GM23338 (cell line): ENCODE measurements around the gene C6orf15. TPM values are rescaled to one million over a fixed set of nuclear protein-coding genes. Genes with fewer than 3 reads are reported as not detected.

Source experiments
- ATAC-seq: fragments of 200-7000 bp; cut with Tn5 transposase; 3 replicates; pipeline ENCODE4 v1.9.1; 2020
- DNase-seq: peaks from one replicate; pipeline ENCODE4 v3.0.0-alpha.2; 2015; ENCODE audit warnings: low spot score
- H2AFZ ChIP-seq: fragments of 200-600 bp; sonication (generic); 2 replicates; pipeline ENCODE4 v1.8.0; 2016; ENCODE audit warnings: antibody characterized with exemption, mild to moderate bottlenecking, moderate library complexity
- H3F3A ChIP-seq: fragments of 200-600 bp; sonication (generic); replicated peaks from 2 replicates; pipeline ENCODE4 v1.8.0; 2017; ENCODE audit warnings: antibody characterized with exemption, mixed run types, low read depth
- H3K27ac ChIP-seq: fragments of 200-600 bp; sonication (generic); 2 replicates; pipeline ENCODE4 v1.6.1; 2016; ENCODE audit warnings: low read depth
- H3K27me3 ChIP-seq: fragments of 200-600 bp; sonication (generic); 2 replicates; pipeline ENCODE4 v1.8.0; 2016; ENCODE audit warnings: mild to moderate bottlenecking, mixed run types, moderate library complexity; ENCODE audit not compliant: insufficient read depth
- H3K36me3 ChIP-seq: fragments of 200-600 bp; sonication (generic); 2 replicates; pipeline ENCODE4 v1.8.0; 2016; ENCODE audit warnings: mild to moderate bottlenecking; ENCODE audit not compliant: insufficient read depth
- H3K4me1 ChIP-seq: fragments of 200-600 bp; sonication (generic); 2 replicates; pipeline ENCODE4 v1.8.0; 2016; ENCODE audit warnings: mild to moderate bottlenecking, moderate library complexity; ENCODE audit not compliant: insufficient read depth
- H3K4me2 ChIP-seq: fragments of 200-600 bp; sonication (generic); 2 replicates; pipeline ENCODE4 v1.7.1; 2017; ENCODE audit warnings: mixed run types
- H3K4me3 ChIP-seq: fragments of 200-600 bp; sonication (generic); 2 replicates; pipeline ENCODE4 v1.6.1; 2016; ENCODE audit warnings: mixed run types
- H3K79me2 ChIP-seq: fragments of 200-600 bp; sonication (generic); replicated peaks from 2 replicates; pipeline ENCODE4 v1.8.0; 2017; ENCODE audit warnings: mild to moderate bottlenecking; ENCODE audit not compliant: insufficient read depth
- H3K9me2 ChIP-seq: fragments of 200-600 bp; sonication (generic); 2 replicates; pipeline ENCODE4 v1.8.0; 2017; ENCODE audit not compliant: insufficient read depth
- H4K20me1 ChIP-seq: fragments of 200-600 bp; sonication (generic); replicated peaks from 2 replicates; pipeline ENCODE4 v1.8.0; 2017; ENCODE audit warnings: mild to moderate bottlenecking; ENCODE audit not compliant: insufficient read depth
- H3K27ac Mint-ChIP-seq: 2 replicates; pipeline ENCODE4 v1.8.0; 2020; ENCODE audit warnings: inconsistent platforms, mild to moderate bottlenecking, moderate library complexity, mixed read lengths
- H3K27me3 Mint-ChIP-seq: 3 replicates; pipeline ENCODE4 v1.8.0; 2022; ENCODE audit warnings: low read depth, mild to moderate bottlenecking, moderate library complexity, mixed read lengths, inconsistent platforms; ENCODE audit not compliant: insufficient read depth, poor library complexity
- H3K36me3 Mint-ChIP-seq: 3 replicates; pipeline ENCODE4 v1.8.0; 2021; ENCODE audit warnings: low read depth, mild to moderate bottlenecking, inconsistent platforms, moderate library complexity, mixed read lengths
- H3K4me1 Mint-ChIP-seq: 3 replicates; pipeline ENCODE4 v1.8.0; 2020; ENCODE audit warnings: mild to moderate bottlenecking, inconsistent platforms, mixed read lengths
- H3K4me3 Mint-ChIP-seq: 3 replicates; pipeline ENCODE4 v1.8.0; 2021; ENCODE audit warnings: moderate library complexity, mild to moderate bottlenecking, inconsistent platforms, mixed read lengths
- H3K9me3 Mint-ChIP-seq: 3 replicates; pipeline ENCODE4 v1.8.0; 2020; ENCODE audit warnings: moderate library complexity, mild to moderate bottlenecking, inconsistent platforms, mixed read lengths
- EZH2 ChIP-seq: fragments of 200-600 bp; sonication (generic); IDR thresholded peaks from one replicate; pipeline ENCODE4 v1.8.0; 2017; ENCODE audit warnings: antibody characterized with exemption, mild to moderate bottlenecking, low read depth; ENCODE audit not compliant: unreplicated experiment
- JUNB ChIP-seq: IDR thresholded peaks from one replicate; pipeline ENCODE4 v1.6.1; 2016; ENCODE audit warnings: antibody characterized with exemption; ENCODE audit not compliant: unreplicated experiment
- POLR2AphosphoS5 ChIP-seq: IDR thresholded peaks from 2 replicates; pipeline ENCODE4 v1.6.1; 2016; ENCODE audit warnings: antibody characterized with exemption, low read depth
- STAT1 ChIP-seq: IDR thresholded peaks from one replicate; pipeline ENCODE4 v1.6.1; 2016; ENCODE audit warnings: antibody characterized with exemption; ENCODE audit not compliant: unreplicated experiment
- ZNF114 ChIP-seq: fragments of 250-450 bp; sonication (Bioruptor Pico); IDR thresholded peaks from 2 replicates; pipeline ENCODE4 v1.5.0; 2020; ENCODE audit warnings: mild to moderate bottlenecking, moderate library complexity
- ZNF331 ChIP-seq: fragments of 250-450 bp; sonication (Bioruptor Pico); IDR thresholded peaks from 2 replicates; pipeline ENCODE4 v1.5.0; 2020; ENCODE audit warnings: low read depth, mild to moderate bottlenecking, moderate library complexity
- polyA plus RNA-seq: library from polyadenylated mRNA; unstranded; fragments of >200 nt; fragmentation: Nextera tagmentation; extraction: Ambion mirVana; gene quantifications from 2 replicates; pipeline ENCODE4 v1.2.1, GENCODE V29; 2016
- total RNA-seq: library from RNA; depleted of rRNA; stranded (reverse); fragments of >200 nt; shearing (Covaris generic); gene quantifications from 2 replicates; pipeline ENCODE4 v1.2.3, GENCODE V29; 2014
- TF ChIP-seq, protein P1 (sequence below): fragments of 250-450 bp; sonication (Bioruptor Pico); IDR thresholded peaks from 2 replicates; pipeline ENCODE4 v1.5.0; 2020; ENCODE audit warnings: mild to moderate bottlenecking, moderate library complexity
- TF ChIP-seq, protein P2 (sequence below): IDR thresholded peaks from one replicate; pipeline ENCODE4 v1.6.1; 2018; ENCODE audit warnings: antibody characterized with exemption; ENCODE audit not compliant: unreplicated experiment
- TF ChIP-seq, protein P3 (sequence below), 2 experiments: fragments of 200-600 bp in 1 of 2; sonication (generic) in 1 of 2; conservative IDR thresholded peaks; 2 replicates each; pipeline versions ENCODE4 v1.5.1 to v1.6.1; 2016 to 2017; ENCODE audit warnings: antibody characterized with exemption in 2 of 2, low read depth in 2 of 2, mild to moderate bottlenecking in 2 of 2, moderate library complexity in 1 of 2

C6orf15 gene
- total and polyA plus RNA-seq, 2 experiments from 2014 or later: not detected

DNA sequence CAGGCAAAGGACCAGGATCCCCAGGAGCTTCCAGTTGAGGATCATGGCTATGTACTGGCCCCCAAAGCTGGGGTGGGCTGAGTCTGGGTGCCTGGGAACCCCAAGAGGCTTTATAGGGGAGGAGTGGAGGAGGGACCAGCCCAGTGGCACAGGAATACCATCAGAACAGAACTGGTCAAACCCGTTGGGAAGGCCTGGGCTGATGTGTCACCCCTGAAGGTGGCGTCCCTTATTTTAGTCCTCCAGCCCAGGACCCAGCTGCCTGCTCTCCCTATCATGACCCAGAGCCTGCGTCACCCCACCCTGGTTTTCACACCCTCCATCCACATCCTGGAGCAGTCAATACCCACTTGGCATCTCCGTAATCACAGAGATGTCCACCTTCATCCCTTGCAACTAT lies 26.6 kb upstream of the C6orf15 start, which contains the start of gene PSORS1C2:
TSS of gene PSORS1C2 (minus strand) at position 85 of the 400 bp plus-strand sequence. CDS start at position 45, 40 bp downstream.
- Histone ChIP-seq H4K20me1 (no peaks in the 10 kb centered on the region), H2AFZ (no peak within 1 kb of the TSS), H3K27me3 (no peaks in the 10 kb centered on the region), H3K4me2 (peak within 1 kb of the TSS; percentile 40; the same call in 1 of the 2 replicates), H3K4me1 (peaks cover 7% of the 10 kb centered on the region; the same call in 1 of the 2 replicates), H3K36me3 (peaks cover 7% of the 10 kb centered on the region; the same call in 1 of the 2 replicates), H3K27ac (no peak within 1 kb of the TSS; the same call in 1 of the 2 replicates), H3F3A (no peaks in the 10 kb centered on the region), H3K4me3 (peak within 1 kb of the TSS; percentile 32; the same call in 1 of the 2 replicates), H3K9me2 (0 out of 2 replicates have a peak, but pooled peaks cover 3% of the 10 kb centered on the region), H3K79me2 (no peaks in the 10 kb centered on the region)
- Mint-ChIP-seq H3K36me3 (peaks cover 14% of the 10 kb centered on the region), H3K9me3 (peaks cover 8% of the 10 kb centered on the region; the same call in 2 of the 3 replicates), H3K27ac (peak within 1 kb of the TSS; percentile 50; the same call in 1 of the 2 replicates), H3K4me3 (peak within 1 kb of the TSS; percentile 40; the same call in 1 of the 3 replicates), H3K4me1 (peaks cover 44% of the 10 kb centered on the region), H3K27me3 (peaks cover 14% of the 10 kb centered on the region)
- no peak for ATAC-seq
- DNase-seq: no peak
- TF ChIP-seq, protein P1, sequence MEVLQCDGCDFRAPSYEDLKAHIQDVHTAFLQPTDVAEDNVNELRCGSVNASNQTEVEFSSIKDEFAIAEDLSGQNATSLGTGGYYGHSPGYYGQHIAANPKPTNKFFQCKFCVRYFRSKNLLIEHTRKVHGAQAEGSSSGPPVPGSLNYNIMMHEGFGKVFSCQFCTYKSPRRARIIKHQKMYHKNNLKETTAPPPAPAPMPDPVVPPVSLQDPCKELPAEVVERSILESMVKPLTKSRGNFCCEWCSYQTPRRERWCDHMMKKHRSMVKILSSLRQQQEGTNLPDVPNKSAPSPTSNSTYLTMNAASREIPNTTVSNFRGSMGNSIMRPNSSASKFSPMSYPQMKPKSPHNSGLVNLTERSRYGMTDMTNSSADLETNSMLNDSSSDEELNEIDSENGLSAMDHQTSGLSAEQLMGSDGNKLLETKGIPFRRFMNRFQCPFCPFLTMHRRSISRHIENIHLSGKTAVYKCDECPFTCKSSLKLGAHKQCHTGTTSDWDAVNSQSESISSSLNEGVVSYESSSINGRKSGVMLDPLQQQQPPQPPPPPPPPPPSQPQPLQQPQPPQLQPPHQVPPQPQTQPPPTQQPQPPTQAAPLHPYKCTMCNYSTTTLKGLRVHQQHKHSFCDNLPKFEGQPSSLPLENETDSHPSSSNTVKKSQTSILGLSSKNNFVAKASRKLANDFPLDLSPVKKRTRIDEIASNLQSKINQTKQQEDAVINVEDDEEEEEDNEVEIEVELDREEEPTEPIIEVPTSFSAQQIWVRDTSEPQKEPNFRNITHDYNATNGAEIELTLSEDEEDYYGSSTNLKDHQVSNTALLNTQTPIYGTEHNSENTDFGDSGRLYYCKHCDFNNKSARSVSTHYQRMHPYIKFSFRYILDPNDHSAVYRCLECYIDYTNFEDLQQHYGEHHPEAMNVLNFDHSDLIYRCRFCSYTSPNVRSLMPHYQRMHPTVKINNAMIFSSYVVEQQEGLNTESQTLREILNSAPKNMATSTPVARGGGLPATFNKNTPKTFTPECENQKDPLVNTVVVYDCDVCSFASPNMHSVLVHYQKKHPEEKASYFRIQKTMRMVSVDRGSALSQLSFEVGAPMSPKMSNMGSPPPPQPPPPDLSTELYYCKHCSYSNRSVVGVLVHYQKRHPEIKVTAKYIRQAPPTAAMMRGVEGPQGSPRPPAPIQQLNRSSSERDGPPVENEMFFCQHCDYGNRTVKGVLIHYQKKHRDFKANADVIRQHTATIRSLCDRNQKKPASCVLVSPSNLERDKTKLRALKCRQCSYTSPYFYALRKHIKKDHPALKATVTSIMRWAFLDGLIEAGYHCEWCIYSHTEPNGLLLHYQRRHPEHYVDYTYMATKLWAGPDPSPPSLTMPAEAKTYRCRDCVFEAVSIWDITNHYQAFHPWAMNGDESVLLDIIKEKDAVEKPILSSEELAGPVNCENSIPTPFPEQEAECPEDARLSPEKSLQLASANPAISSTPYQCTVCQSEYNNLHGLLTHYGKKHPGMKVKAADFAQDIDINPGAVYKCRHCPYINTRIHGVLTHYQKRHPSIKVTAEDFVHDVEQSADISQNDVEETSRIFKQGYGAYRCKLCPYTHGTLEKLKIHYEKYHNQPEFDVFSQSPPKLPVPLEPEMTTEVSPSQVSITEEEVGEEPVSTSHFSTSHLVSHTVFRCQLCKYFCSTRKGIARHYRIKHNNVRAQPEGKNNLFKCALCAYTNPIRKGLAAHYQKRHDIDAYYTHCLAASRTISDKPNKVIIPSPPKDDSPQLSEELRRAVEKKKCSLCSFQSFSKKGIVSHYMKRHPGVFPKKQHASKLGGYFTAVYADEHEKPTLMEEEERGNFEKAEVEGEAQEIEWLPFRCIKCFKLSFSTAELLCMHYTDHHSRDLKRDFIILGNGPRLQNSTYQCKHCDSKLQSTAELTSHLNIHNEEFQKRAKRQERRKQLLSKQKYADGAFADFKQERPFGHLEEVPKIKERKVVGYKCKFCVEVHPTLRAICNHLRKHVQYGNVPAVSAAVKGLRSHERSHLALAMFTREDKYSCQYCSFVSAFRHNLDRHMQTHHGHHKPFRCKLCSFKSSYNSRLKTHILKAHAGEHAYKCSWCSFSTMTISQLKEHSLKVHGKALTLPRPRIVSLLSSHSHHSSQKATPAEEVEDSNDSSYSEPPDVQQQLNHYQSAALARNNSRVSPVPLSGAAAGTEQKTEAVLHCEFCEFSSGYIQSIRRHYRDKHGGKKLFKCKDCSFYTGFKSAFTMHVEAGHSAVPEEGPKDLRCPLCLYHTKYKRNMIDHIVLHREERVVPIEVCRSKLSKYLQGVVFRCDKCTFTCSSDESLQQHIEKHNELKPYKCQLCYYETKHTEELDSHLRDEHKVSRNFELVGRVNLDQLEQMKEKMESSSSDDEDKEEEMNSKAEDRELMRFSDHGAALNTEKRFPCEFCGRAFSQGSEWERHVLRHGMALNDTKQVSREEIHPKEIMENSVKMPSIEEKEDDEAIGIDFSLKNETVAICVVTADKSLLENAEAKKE (CRISPR knock-in tag): no peak
- no peak for TF ChIP-seq JUNB

DNA sequence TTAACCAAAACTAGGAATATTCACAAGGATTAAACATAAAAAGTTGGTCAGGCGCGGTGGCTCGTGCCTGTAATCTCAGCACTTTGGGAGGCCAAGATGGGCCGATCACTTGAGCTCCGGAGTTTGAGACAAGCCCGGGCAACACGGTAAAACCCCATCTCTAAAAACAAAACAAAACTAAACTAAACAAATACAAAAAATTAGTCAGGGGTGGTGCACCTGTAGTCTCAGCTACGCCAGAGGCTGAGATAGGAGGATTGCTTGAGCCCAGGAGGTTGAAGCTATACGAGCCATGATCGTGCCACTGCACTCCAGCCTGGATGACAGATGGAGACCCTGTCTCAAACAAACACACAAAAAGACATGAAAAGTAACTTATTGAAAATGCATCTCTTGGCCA lies 23.3 kb upstream of the C6orf15 start:
- H3K36me3 ChIP-seq: no peaks in the 10 kb centered on the region
- H3K4me2 ChIP-seq: no peak overlapping the region
- H3K27me3 ChIP-seq: no peaks in the 10 kb centered on the region
- peaks cover 28% of the 10 kb centered on the region for H3K4me1 Mint-ChIP-seq
- no peak overlapping the region for H3K27ac ChIP-seq
- H3K36me3 Mint-ChIP-seq: 0 out of 3 replicates have a peak, but pooled peaks cover 3% of the 10 kb centered on the region
- no peak for ATAC-seq
- H3F3A ChIP-seq: no peaks in the 10 kb centered on the region
- no peak for DNase-seq
- peaks cover 12% of the 10 kb centered on the region for H3K27me3 Mint-ChIP-seq
- H2AFZ ChIP-seq: no peak overlapping the region
- H3K4me1 ChIP-seq: 0 out of 2 replicates have a peak, but pooled peaks cover 7% of the 10 kb centered on the region
- H3K79me2 ChIP-seq: no peaks in the 10 kb centered on the region
- no peak overlapping the region for H3K4me3 ChIP-seq
- H4K20me1 ChIP-seq: no peaks in the 10 kb centered on the region
- H3K9me3 Mint-ChIP-seq: peaks cover 8% of the 10 kb centered on the region
- no peak overlapping the region for H3K27ac Mint-ChIP-seq
- H3K4me3 Mint-ChIP-seq: no peak overlapping the region
- 0 out of 2 replicates have a peak, but pooled peaks cover 3% of the 10 kb centered on the region for H3K9me2 ChIP-seq
- TF ChIP-seq, protein P2, sequence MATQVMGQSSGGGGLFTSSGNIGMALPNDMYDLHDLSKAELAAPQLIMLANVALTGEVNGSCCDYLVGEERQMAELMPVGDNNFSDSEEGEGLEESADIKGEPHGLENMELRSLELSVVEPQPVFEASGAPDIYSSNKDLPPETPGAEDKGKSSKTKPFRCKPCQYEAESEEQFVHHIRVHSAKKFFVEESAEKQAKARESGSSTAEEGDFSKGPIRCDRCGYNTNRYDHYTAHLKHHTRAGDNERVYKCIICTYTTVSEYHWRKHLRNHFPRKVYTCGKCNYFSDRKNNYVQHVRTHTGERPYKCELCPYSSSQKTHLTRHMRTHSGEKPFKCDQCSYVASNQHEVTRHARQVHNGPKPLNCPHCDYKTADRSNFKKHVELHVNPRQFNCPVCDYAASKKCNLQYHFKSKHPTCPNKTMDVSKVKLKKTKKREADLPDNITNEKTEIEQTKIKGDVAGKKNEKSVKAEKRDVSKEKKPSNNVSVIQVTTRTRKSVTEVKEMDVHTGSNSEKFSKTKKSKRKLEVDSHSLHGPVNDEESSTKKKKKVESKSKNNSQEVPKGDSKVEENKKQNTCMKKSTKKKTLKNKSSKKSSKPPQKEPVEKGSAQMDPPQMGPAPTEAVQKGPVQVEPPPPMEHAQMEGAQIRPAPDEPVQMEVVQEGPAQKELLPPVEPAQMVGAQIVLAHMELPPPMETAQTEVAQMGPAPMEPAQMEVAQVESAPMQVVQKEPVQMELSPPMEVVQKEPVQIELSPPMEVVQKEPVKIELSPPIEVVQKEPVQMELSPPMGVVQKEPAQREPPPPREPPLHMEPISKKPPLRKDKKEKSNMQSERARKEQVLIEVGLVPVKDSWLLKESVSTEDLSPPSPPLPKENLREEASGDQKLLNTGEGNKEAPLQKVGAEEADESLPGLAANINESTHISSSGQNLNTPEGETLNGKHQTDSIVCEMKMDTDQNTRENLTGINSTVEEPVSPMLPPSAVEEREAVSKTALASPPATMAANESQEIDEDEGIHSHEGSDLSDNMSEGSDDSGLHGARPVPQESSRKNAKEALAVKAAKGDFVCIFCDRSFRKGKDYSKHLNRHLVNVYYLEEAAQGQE: no peak
- no peak for TF ChIP-seq ZNF331 (CRISPR knock-in tag)
- no peak for TF ChIP-seq POLR2AphosphoS5
- TF ChIP-seq, protein P3, sequence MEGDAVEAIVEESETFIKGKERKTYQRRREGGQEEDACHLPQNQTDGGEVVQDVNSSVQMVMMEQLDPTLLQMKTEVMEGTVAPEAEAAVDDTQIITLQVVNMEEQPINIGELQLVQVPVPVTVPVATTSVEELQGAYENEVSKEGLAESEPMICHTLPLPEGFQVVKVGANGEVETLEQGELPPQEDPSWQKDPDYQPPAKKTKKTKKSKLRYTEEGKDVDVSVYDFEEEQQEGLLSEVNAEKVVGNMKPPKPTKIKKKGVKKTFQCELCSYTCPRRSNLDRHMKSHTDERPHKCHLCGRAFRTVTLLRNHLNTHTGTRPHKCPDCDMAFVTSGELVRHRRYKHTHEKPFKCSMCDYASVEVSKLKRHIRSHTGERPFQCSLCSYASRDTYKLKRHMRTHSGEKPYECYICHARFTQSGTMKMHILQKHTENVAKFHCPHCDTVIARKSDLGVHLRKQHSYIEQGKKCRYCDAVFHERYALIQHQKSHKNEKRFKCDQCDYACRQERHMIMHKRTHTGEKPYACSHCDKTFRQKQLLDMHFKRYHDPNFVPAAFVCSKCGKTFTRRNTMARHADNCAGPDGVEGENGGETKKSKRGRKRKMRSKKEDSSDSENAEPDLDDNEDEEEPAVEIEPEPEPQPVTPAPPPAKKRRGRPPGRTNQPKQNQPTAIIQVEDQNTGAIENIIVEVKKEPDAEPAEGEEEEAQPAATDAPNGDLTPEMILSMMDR (conservative IDR thresholded peaks at IDR 0.05; ENCODE audit: low read depth in 2 of 2): no peak
- TF ChIP-seq EZH2: no peak
- no peak for TF ChIP-seq STAT1
- TF ChIP-seq ZNF114 (CRISPR knock-in tag): no peak
